Breast epithelium (tissue), 3 donors: Measurements from ENCODE around the gene GPS2.

ENCODE experiments used
- CTCF ChIP-seq, 3 donors: fragments of 450-650 bp; IDR thresholded peaks; one replicate each; pipeline ENCODE4 v1.5.1; 2016 to 2017; ENCODE audit warnings: antibody characterized with exemption in 3 of 3, mild to moderate bottlenecking in 3 of 3, moderate library complexity in 3 of 3
- POLR2A ChIP-seq: fragments of 450-650 bp; IDR thresholded peaks from one replicate; pipeline ENCODE4 v1.6.1; 2016; ENCODE audit warnings: antibody characterized with exemption, mild to moderate bottlenecking, moderate library complexity
- POLR2AphosphoS5 ChIP-seq, 3 donors: sonication (generic); formaldehyde crosslinking; IDR thresholded peaks; one replicate each; pipeline ENCODE4 v1.6.1; 2017; ENCODE audit warnings: antibody characterized with exemption in 3 of 3

- TF ChIP-seq CTCF (IDR thresholded peaks at IDR 0.05) (no peak), POLR2A (no peak), POLR2AphosphoS5 (IDR thresholded peaks at IDR 0.05) (no peak)
Observed at GRCh38 chr17:7283471-7284216, 31.5 kb downstream of the GPS2 start.
